Right lobe of liver (tissue), 4 donors: ENCODE measurements around the gene KRT8.

Source experiments
- POLR2A ChIP-seq: fragments of 450-650 bp; IDR thresholded peaks from one replicate; pipeline ENCODE4 v1.6.1; 2017; ENCODE audit warnings: antibody characterized with exemption, mild to moderate bottlenecking
- TF ChIP-seq, protein P1 (sequence below), 4 donors: fragments of 200-600 bp in 3 of 4; fragments of 450-650 bp in 1 of 4; IDR thresholded peaks; one replicate each; pipeline versions ENCODE4 v1.5.1 to v1.8.0; 2016 to 2022; ENCODE audit warnings: antibody characterized with exemption in 4 of 4, mild to moderate bottlenecking in 2 of 4
- donor health status: DM: no; HTN: no; CAD: no.
- donor health status: DM: no; HTN: no; CAD: no.
- donor health status: DM: no; HTN: yes; CAD: no.

GRCh38 chr12:52906191-52906601 is 1.3 kb upstream of the KRT8 start:
- TF ChIP-seq, protein P1, sequence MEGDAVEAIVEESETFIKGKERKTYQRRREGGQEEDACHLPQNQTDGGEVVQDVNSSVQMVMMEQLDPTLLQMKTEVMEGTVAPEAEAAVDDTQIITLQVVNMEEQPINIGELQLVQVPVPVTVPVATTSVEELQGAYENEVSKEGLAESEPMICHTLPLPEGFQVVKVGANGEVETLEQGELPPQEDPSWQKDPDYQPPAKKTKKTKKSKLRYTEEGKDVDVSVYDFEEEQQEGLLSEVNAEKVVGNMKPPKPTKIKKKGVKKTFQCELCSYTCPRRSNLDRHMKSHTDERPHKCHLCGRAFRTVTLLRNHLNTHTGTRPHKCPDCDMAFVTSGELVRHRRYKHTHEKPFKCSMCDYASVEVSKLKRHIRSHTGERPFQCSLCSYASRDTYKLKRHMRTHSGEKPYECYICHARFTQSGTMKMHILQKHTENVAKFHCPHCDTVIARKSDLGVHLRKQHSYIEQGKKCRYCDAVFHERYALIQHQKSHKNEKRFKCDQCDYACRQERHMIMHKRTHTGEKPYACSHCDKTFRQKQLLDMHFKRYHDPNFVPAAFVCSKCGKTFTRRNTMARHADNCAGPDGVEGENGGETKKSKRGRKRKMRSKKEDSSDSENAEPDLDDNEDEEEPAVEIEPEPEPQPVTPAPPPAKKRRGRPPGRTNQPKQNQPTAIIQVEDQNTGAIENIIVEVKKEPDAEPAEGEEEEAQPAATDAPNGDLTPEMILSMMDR (IDR thresholded peaks at IDR 0.05): no peak
- TF ChIP-seq POLR2A: no peak
